Activated B cell treated with CpG ODN at 0.5 μM for 24 hours (primary cell): Measurements from ENCODE around the gene PLA2G15. TPM values are rescaled to one million over a fixed set of nuclear protein-coding genes. Genes with fewer than 3 reads are reported as not detected.

Source experiments
- ATAC-seq: fragments of 200-7000 bp; cut with Tn5 transposase; one replicate; pipeline ENCODE4 v1.10.0; 2021; ENCODE audit warnings: low read depth, mild to moderate bottlenecking, moderate library complexity
- CTCF ChIA-PET: fragments of 350-600 bp; sonication (Branson Sonifier 250); formaldehyde crosslinking; loops from one replicate; lab custom pipeline; 2021; ENCODE audit warnings: antibody characterized with exemption; lab: Charles Lee
- POLR2A ChIA-PET: fragments of 350-600 bp; sonication (Branson Sonifier 250); formaldehyde crosslinking; loops from one replicate; lab custom pipeline; 2021; ENCODE audit warnings: antibody characterized with exemption; lab: Charles Lee
- DNase-seq: peaks from one replicate; pipeline ENCODE4 v3.0.0; 2022
- H3K27ac Mint-ChIP-seq: one replicate; pipeline ENCODE4 v1.8.0; 2020; ENCODE audit warnings: mixed read lengths
- H3K27me3 Mint-ChIP-seq: one replicate; pipeline ENCODE4 v1.8.0; 2021; ENCODE audit warnings: mixed read lengths
- H3K36me3 Mint-ChIP-seq: one replicate; pipeline ENCODE4 v1.8.0; 2021; ENCODE audit warnings: low read depth, mixed read lengths
- H3K4me1 Mint-ChIP-seq: one replicate; pipeline ENCODE4 v1.8.0; 2021; ENCODE audit warnings: mixed read lengths
- H3K4me3 Mint-ChIP-seq: one replicate; pipeline ENCODE4 v1.8.0; 2020; ENCODE audit warnings: mild to moderate bottlenecking, mixed read lengths
- H3K9me3 Mint-ChIP-seq: one replicate; pipeline ENCODE4 v1.8.0; 2020; ENCODE audit warnings: mixed read lengths
- CTCF ChIP-seq: fragments of 200-600 bp; IDR thresholded peaks from one replicate; pipeline ENCODE4 v1.8.0; 2022; ENCODE audit warnings: antibody characterized with exemption, mild to moderate bottlenecking
- intact Hi-C: fragments of 100-400 bp; cut with micrococcal nuclease; formaldehyde crosslinking; loops from one replicate; pipeline ENCODE4 v1.15.1; 2024
- total RNA-seq: library from RNA; stranded (reverse); gene quantifications from 2 replicates; pipeline ENCODE4 v1.2.3, GENCODE V29; 2022

The PLA2G15 gene
- total RNA-seq, 1 donor from 2014 or later: 8.6 TPM

- H3K9me3 Mint-ChIP-seq: no peaks in the 10 kb centered on the region
- no peak overlapping the region for H3K4me3 Mint-ChIP-seq
- POLR2A ChIA-PET: interaction anchor here (0.6 to 1.5 kb wide), 2 partner anchors 13 to 14 kb away, joined by 3 to 4 read pairs; no protein-coding TSS in a partner anchor
- H3K4me1 Mint-ChIP-seq: peaks cover 66% of the 10 kb centered on the region
- TF ChIP-seq CTCF: no peak
- H3K27ac Mint-ChIP-seq: no peak overlapping the region
- ATAC-seq: no peak
- no peaks in the 10 kb centered on the region for H3K27me3 Mint-ChIP-seq
- CTCF ChIA-PET: no interaction called here
- intact Hi-C loops: no loop called here
- H3K36me3 Mint-ChIP-seq: peaks cover 49% of the 10 kb centered on the region
- no peak for DNase-seq
Measured at GRCh38 chr16:68270353-68270752, 25.2 kb downstream of the PLA2G15 start.

- H3K4me3 Mint-ChIP-seq: peak overlapping the region; percentile 46
- ChIA-PET POLR2A (interaction anchor here (0.8 to 2.8 kb wide), 4 partner anchors 9 to 38 kb away, joined by 3 to 13 read pairs (median 6); partner anchors contain the start of genes PRMT7, SLC7A6 and SLC7A6OS), CTCF (interaction anchor here (0.9 to 2.6 kb wide), 5 partner anchors 9 to 15 kb away, joined by 3 to 13 read pairs (median 7); partner anchors contain the start of gene SLC7A6)
- peaks cover 55% of the 10 kb centered on the region for H3K36me3 Mint-ChIP-seq
- H3K9me3 Mint-ChIP-seq: no peaks in the 10 kb centered on the region
- intact Hi-C loops: no loop called here
- no peak for TF ChIP-seq CTCF
- peak overlapping the region; percentile 69 for H3K27ac Mint-ChIP-seq
- H3K4me1 Mint-ChIP-seq: peaks cover 63% of the 10 kb centered on the region
- no peak for DNase-seq
- no peak for ATAC-seq
- no peaks in the 10 kb centered on the region for H3K27me3 Mint-ChIP-seq
Measured at GRCh38 chr16:68272507-68273209, 27.5 kb downstream of the PLA2G15 start.

GRCh38 chr16:68273459-68273858 is 28.3 kb downstream of the PLA2G15 start:
- ATAC-seq (no peak), DNase-seq (no peak)
- peak overlapping the region; percentile 69 for H3K27ac Mint-ChIP-seq
- TF ChIP-seq CTCF: no peak
- H3K9me3 Mint-ChIP-seq: no peaks in the 10 kb centered on the region
- peaks cover 52% of the 10 kb centered on the region for H3K36me3 Mint-ChIP-seq
- H3K4me1 Mint-ChIP-seq: peaks cover 58% of the 10 kb centered on the region
- H3K27me3 Mint-ChIP-seq: no peaks in the 10 kb centered on the region
- ChIA-PET POLR2A (interaction anchor here (0.6 to 2.8 kb wide), 3 partner anchors 10 to 126 kb away, joined by 3 to 13 read pairs (median 8); partner anchors contain the start of genes PRMT7 and SLC7A6OS), CTCF (interaction anchor here (1.7 to 2.6 kb wide), 3 partner anchors 9 to 12 kb away, joined by 7 to 13 read pairs (median 7); partner anchors contain the start of gene SLC7A6)
- intact Hi-C loops: no loop called here
- peak overlapping the region; percentile 46 for H3K4me3 Mint-ChIP-seq

- DNase-seq (no peak), ATAC-seq (no peak)
- Mint-ChIP-seq H3K27me3 (no peaks in the 10 kb centered on the region), H3K4me3 (no peak overlapping the region), H3K27ac (peak overlapping the region; percentile 69), H3K4me1 (peaks cover 58% of the 10 kb centered on the region), H3K36me3 (peaks cover 52% of the 10 kb centered on the region), H3K9me3 (no peaks in the 10 kb centered on the region)
- TF ChIP-seq CTCF: no peak
- POLR2A ChIA-PET: interaction anchor here (0.6 to 1.0 kb wide), 2 partner anchors 10 to 127 kb away, joined by 3 read pairs; no protein-coding TSS in a partner anchor
- intact Hi-C loops: no loop called here
- CTCF ChIA-PET: interaction anchor here (1.2 to 2.6 kb wide), 3 partner anchors 10 to 12 kb away, joined by 3 to 13 read pairs (median 9); partner anchors contain the start of gene SLC7A6
Measured at GRCh38 chr16:68273896-68274295, 28.7 kb downstream of the PLA2G15 start.

GRCh38 chr16:68274441-68274840 is 29.3 kb downstream of the PLA2G15 start:
- H3K9me3 Mint-ChIP-seq: no peaks in the 10 kb centered on the region
- peaks cover 49% of the 10 kb centered on the region for H3K36me3 Mint-ChIP-seq
- intact Hi-C loops: no loop called here
- H3K27ac Mint-ChIP-seq: peak overlapping the region; percentile 69
- no peak for TF ChIP-seq CTCF
- ATAC-seq: no peak
- CTCF ChIA-PET: interaction anchor here (0.8 to 2.6 kb wide), 5 partner anchors 9 to 55 kb away, joined by 3 to 13 read pairs (median 4); partner anchors contain the start of gene SLC7A6
- DNase-seq: no peak
- no peak overlapping the region for H3K4me3 Mint-ChIP-seq
- no peaks in the 10 kb centered on the region for H3K27me3 Mint-ChIP-seq
- peaks cover 52% of the 10 kb centered on the region for H3K4me1 Mint-ChIP-seq
- POLR2A ChIA-PET: interaction anchor here (0.5 to 1.0 kb wide), 4 partner anchors 9 to 480 kb away, joined by 3 to 8 read pairs (median 4); no protein-coding TSS in a partner anchor
